Caco-2 (cell line): Measurements from ENCODE around the gene DEPDC5. TPM values are rescaled to one million over a fixed set of nuclear protein-coding genes. Genes with fewer than 3 reads are reported as not detected.
"Not testable (repeated sequence)": the region's sequence is repeated elsewhere in the genome, so short reads cannot be mapped to it uniquely, and the experiment has no call there.

Source experiments
- BruUV-seq: library from RNA; stranded (reverse); fragments of 400-500 nt; replicated peaks from 2 replicates; lab custom pipeline; 2021; lab: Mats Ljungman, UMichigan
- CTCF ChIA-PET: fragments of 300-600 bp; sonication (Branson Sonifier 250); formaldehyde crosslinking; loops from one replicate; lab custom pipeline; 2022; ENCODE audit warnings: antibody characterized with exemption; lab: Charles Lee
- POLR2A ChIA-PET: fragments of 300-600 bp; sonication (Branson Sonifier 250); formaldehyde crosslinking; loops from one replicate; lab custom pipeline; 2022; ENCODE audit warnings: antibody characterized with exemption; lab: Charles Lee
- DNase-seq, 2 experiments: peaks; one replicate each; pipeline versions ENCODE4 v3.0.0 to v3.0.0-alpha.2; 2020 to 2022
- H3K27me3 ChIP-seq: replicated peaks from 2 replicates; pipeline ENCODE4 v1.6.0; 2011; ENCODE audit warnings: low read length; ENCODE audit not compliant: control insufficient read depth, insufficient read depth
- H3K36me3 ChIP-seq: 2 replicates; pipeline ENCODE4 v1.5.1; 2011; ENCODE audit warnings: low read length; ENCODE audit not compliant: control insufficient read depth, insufficient read depth
- H3K4me1 ChIP-seq: fragments of 250-450 bp; sonication (Bioruptor Pico); 2 replicates; pipeline ENCODE4 v1.5.1; 2020; ENCODE audit warnings: mild to moderate bottlenecking
- H3K4me3 ChIP-seq: 2 replicates; pipeline ENCODE4 v1.5.1; 2011; ENCODE audit warnings: low read depth, mild to moderate bottlenecking, control low read depth, low read length
- H3K9me3 ChIP-seq: fragments of 250-450 bp; sonication (Bioruptor Pico); 2 replicates; pipeline ENCODE4 v1.5.1; 2020; ENCODE audit warnings: mild to moderate bottlenecking, moderate library complexity
- H3K27ac Mint-ChIP-seq: one replicate; pipeline ENCODE4 v1.8.0; 2022; ENCODE audit warnings: mixed read lengths; ENCODE audit not compliant: unreplicated experiment
- H3K27me3 Mint-ChIP-seq: one replicate; pipeline ENCODE4 v1.8.0; 2022; ENCODE audit warnings: mixed read lengths; ENCODE audit not compliant: insufficient read depth, unreplicated experiment
- H3K36me3 Mint-ChIP-seq: one replicate; pipeline ENCODE4 v1.8.0; 2022; ENCODE audit warnings: mild to moderate bottlenecking, mixed read lengths; ENCODE audit not compliant: insufficient read depth, unreplicated experiment
- H3K4me1 Mint-ChIP-seq: one replicate; pipeline ENCODE4 v1.8.0; 2022; ENCODE audit warnings: low read depth, mixed read lengths; ENCODE audit not compliant: unreplicated experiment
- H3K4me3 Mint-ChIP-seq: one replicate; pipeline ENCODE4 v1.8.0; 2022; ENCODE audit warnings: mild to moderate bottlenecking, moderate library complexity, mixed read lengths; ENCODE audit not compliant: unreplicated experiment
- H3K9me3 Mint-ChIP-seq: one replicate; pipeline ENCODE4 v1.8.0; 2022; ENCODE audit warnings: mixed read lengths; ENCODE audit not compliant: unreplicated experiment
- intact Hi-C: fragments of 100-400 bp; cut with micrococcal nuclease; formaldehyde crosslinking; loops from one replicate; pipeline ENCODE4 v1.10.0; 2022; ENCODE audit not compliant: unreplicated experiment
- total RNA-seq: library from RNA; stranded (reverse); gene quantifications from 2 replicates; pipeline ENCODE4 v1.2.3, GENCODE V29; 2022
- TF ChIP-seq, protein P1 (sequence below), 2 experiments: fragments of 200-600 bp in 1 of 2; IDR thresholded peaks; 1 replicate in 1 of 2; 2 replicates in 1 of 2; pipeline versions ENCODE4 v1.5.1 to v1.8.0; 2011 to 2022; ENCODE audit warnings: antibody characterized with exemption in 1 of 2, control low read depth in 1 of 2, inconsistent platforms in 1 of 2, low read depth in 1 of 2, low read length in 1 of 2, mild to moderate bottlenecking in 1 of 2, moderate library complexity in 1 of 2; ENCODE audit not compliant: insufficient read depth in 1 of 2, severe bottlenecking in 1 of 2, unreplicated experiment in 1 of 2

The DEPDC5 gene
- total RNA-seq, 1 experiment from 2014 or later, result 19.4 TPM

DNA sequence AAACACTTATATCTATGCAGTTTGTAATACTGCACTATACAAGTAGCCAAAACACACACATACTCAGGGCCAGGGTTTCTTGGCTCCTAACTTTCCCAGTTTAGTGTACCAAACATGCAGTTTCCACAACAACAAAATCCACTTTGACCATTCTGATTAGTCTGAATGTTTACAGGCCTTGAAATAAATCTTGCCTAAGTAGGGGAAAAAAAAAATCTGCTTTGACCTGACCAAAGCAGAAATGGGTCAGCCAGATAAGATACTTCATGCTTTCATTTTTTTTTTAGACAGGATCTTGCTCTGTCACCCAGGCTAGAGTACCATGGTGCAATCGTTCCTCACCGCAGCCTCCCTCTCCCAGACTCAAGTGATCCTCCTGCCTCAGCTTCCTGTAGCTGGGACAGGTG is 14.0 kb upstream of the DEPDC5 start:
- CTCF ChIA-PET, result interaction anchor here (0.7 kb wide), 1 partner anchor 123 kb away, joined by 3 read pairs; no protein-coding TSS in a partner anchor
- no peak overlapping the region for H3K4me3 Mint-ChIP-seq
- no peaks in the 10 kb centered on the region for H3K27me3 ChIP-seq
- intact Hi-C loops, result no loop called here
- no peak for DNase-seq
- no peaks in the 10 kb centered on the region for H3K9me3 ChIP-seq
- no peaks in the 10 kb centered on the region for H3K9me3 Mint-ChIP-seq
- H3K36me3 ChIP-seq, result no peaks in the 10 kb centered on the region; the same call in 1 of the 2 replicates
- H3K4me1 ChIP-seq, result peaks cover 7% of the 10 kb centered on the region; the same call in 1 of the 2 replicates
- TF ChIP-seq, protein P1, sequence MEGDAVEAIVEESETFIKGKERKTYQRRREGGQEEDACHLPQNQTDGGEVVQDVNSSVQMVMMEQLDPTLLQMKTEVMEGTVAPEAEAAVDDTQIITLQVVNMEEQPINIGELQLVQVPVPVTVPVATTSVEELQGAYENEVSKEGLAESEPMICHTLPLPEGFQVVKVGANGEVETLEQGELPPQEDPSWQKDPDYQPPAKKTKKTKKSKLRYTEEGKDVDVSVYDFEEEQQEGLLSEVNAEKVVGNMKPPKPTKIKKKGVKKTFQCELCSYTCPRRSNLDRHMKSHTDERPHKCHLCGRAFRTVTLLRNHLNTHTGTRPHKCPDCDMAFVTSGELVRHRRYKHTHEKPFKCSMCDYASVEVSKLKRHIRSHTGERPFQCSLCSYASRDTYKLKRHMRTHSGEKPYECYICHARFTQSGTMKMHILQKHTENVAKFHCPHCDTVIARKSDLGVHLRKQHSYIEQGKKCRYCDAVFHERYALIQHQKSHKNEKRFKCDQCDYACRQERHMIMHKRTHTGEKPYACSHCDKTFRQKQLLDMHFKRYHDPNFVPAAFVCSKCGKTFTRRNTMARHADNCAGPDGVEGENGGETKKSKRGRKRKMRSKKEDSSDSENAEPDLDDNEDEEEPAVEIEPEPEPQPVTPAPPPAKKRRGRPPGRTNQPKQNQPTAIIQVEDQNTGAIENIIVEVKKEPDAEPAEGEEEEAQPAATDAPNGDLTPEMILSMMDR (IDR thresholded peaks at IDR 0.05; ENCODE audit: insufficient read depth in 1 of 2, low read depth in 1 of 2, low read length in 1 of 2, severe bottlenecking in 1 of 2, unreplicated experiment in 1 of 2), result no peak
- no peak overlapping the region for H3K4me3 ChIP-seq
- H3K27me3 Mint-ChIP-seq, result no peaks in the 10 kb centered on the region
- H3K36me3 Mint-ChIP-seq, result peaks cover 50% of the 10 kb centered on the region
- H3K4me1 Mint-ChIP-seq, result peaks cover 7% of the 10 kb centered on the region
- no TSS peak for BruUV-seq
- H3K27ac Mint-ChIP-seq, result no peak overlapping the region
- POLR2A ChIA-PET, result no interaction called here

DNA sequence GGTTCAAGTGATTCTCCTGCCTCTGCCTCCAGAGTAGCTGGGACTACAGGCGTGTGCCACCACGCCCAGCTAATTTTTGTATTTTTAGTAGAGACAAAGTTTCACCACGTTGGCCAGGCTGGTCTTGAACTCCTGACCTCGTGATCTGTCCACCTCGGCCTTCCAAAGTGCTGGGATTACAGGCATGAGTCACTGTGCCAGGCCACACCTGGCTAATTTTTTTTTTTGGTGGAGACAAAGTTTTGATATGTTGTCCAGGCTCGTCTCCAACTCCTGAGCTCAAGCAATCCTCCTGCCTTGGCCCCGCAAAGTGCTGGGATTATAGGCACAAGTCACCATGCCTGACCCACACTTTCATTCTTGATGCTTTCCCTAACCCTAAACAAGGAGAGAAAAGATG is 13.5 kb upstream of the DEPDC5 start:
- H3K36me3 Mint-ChIP-seq, result peaks cover 46% of the 10 kb centered on the region
- H3K9me3 ChIP-seq, H3K27me3 ChIP-seq, H3K4me1 Mint-ChIP-seq, H3K4me3 ChIP-seq, H3K9me3 Mint-ChIP-seq, H3K27ac Mint-ChIP-seq, intact Hi-C loops, BruUV-seq, H3K36me3 ChIP-seq, H3K4me3 Mint-ChIP-seq, H3K27me3 Mint-ChIP-seq, H3K4me1 ChIP-seq, DNase-seq: not testable (repeated sequence)
- POLR2A ChIA-PET, result interaction anchor here (0.8 kb wide), 1 partner anchor 79 kb away, joined by 5 read pairs; no protein-coding TSS in a partner anchor
- CTCF ChIA-PET, result interaction anchor here (0.7 kb wide), 2 partner anchors 124 to 1896 kb away, joined by 3 read pairs; no protein-coding TSS in a partner anchor

DNA sequence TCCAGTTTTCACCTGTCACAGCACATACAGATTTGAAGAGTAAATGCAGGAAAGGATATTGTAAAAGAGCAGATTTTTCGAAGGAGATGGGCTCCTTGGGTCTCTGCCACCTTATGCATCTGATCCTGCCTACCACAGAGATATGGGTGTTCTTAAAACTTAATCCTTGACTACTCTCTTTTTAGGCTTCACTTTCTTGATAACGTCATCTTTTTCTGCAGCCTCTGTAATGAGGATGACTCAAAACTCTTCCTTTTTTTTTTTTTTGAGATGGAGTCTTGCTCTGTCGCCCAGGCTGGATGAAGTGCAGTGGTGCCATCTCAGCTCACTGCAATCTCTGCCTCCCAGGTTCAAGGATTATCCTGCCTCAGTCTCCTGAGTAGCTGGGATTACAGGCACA is 11.7 kb upstream of the DEPDC5 start:
- Histone ChIP-seq H3K36me3 (no peaks in the 10 kb centered on the region; the same call in 1 of the 2 replicates), H3K27me3 (no peaks in the 10 kb centered on the region), H3K4me3 (no peak overlapping the region), H3K9me3 (no peaks in the 10 kb centered on the region), H3K4me1 (peaks cover 10% of the 10 kb centered on the region; the same call in 1 of the 2 replicates)
- BruUV-seq, result no TSS peak
- ChIA-PET CTCF (no interaction called here), POLR2A (no interaction called here)
- Mint-ChIP-seq H3K4me1 (peaks cover 5% of the 10 kb centered on the region), H3K36me3 (peaks cover 33% of the 10 kb centered on the region), H3K27me3 (no peaks in the 10 kb centered on the region), H3K4me3 (no peak overlapping the region), H3K27ac (no peak overlapping the region), H3K9me3 (no peaks in the 10 kb centered on the region)
- DNase-seq, result no peak
- intact Hi-C loops, result no loop called here
- TF ChIP-seq, protein P1 (IDR thresholded peaks at IDR 0.05; ENCODE audit: insufficient read depth in 1 of 2, low read depth in 1 of 2, low read length in 1 of 2, severe bottlenecking in 1 of 2, unreplicated experiment in 1 of 2), result no peak
